ENCODE results near the gene TSPEAR. TPM values are rescaled to one million over a fixed set of nuclear protein-coding genes. Genes with fewer than 3 reads are reported as not detected.

The TSPEAR gene
- total and polyA plus RNA-seq, 9 of the 15 experiments (the other 6 are each of a cell fraction or from before 2014, with no cell fraction given), result not detected

DNA sequence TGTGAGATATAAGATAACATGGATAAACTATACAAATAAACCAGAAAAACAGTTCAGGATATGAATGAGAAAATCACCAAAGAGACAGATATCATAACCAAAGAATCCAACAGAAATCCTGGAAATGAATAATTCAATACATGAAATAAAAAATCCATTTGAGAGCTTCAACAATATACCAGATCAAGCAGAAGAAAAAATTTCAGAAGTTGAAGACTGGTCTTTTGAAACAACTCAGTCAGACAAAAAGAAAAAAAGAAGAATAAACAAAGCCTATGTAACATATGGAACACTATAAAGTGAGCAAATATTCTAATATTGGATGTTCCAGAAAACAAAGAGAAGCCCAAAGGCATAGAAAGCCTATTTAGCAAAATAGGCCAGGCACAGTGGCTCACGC is 39.5 kb downstream of the TSPEAR start (continued):
- TF ChIP-seq, protein P1, sequence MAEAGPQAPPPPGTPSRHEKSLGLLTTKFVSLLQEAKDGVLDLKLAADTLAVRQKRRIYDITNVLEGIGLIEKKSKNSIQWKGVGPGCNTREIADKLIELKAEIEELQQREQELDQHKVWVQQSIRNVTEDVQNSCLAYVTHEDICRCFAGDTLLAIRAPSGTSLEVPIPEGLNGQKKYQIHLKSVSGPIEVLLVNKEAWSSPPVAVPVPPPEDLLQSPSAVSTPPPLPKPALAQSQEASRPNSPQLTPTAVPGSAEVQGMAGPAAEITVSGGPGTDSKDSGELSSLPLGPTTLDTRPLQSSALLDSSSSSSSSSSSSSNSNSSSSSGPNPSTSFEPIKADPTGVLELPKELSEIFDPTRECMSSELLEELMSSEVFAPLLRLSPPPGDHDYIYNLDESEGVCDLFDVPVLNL (CRISPR knock-in tag; IDR thresholded peaks at IDR 0.05; ENCODE audit: low read depth), result no peak
- TF ChIP-seq ZNF24 (IDR thresholded peaks at IDR 0.05), result no peak
- TF ChIP-seq ZBED1 (IDR thresholded peaks at IDR 0.05), result no peak
- TF ChIP-seq ZNF174 (CRISPR knock-in tag; IDR thresholded peaks at IDR 0.05), result no peak
- TF ChIP-seq KAT2B (IDR thresholded peaks at IDR 0.05; ENCODE audit: low read depth, low read length), result no peak

DNA sequence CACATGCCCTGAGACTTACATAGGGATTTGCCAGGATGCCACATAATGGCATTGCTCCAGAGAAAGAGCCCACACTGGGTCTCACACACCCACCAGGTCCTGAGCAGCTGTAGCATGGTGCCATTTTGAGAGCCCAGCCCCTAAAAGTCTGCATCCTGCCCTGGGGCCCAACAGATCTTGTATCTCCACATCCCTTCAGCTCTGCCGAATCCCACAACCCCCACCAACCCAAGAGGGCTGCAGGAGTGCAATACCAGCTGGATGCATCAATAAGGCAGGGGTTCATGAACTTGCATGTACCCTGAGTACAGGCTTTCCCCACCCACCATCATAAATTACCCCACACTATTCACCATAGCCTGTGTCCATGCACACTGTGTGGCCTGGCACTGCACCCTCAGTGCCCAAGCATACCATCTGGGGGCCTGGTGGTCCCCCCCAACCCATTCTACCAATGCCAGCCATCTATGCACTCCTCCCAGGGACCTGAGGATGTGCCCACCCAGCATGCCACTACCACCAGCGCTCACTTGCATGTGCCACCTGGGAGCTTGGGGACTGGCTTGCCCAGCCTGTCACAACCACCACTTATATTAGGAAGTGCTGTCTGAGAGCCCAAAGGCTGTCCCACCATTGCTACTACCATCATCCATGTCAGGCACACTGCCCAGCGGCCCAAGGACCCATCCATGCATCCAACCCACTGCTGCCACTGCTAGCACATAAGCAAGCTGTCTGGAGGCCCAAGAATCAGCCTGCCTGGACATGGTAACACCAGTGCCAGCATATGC is 40.5 kb downstream of the TSPEAR start:
- ATAC-seq, result no peak
- H3K4me1 ChIP-seq (replicated peaks in 1 of 2; ENCODE audit: control insufficient read depth in 2 of 2, insufficient read depth in 2 of 2, low read length in 2 of 2), result no peaks in the 10 kb centered on the region
- H4K20me1 ChIP-seq (replicated peaks; ENCODE audit: control insufficient read depth, insufficient read depth, low read length), result no peaks in the 10 kb centered on the region
- no peaks in the 10 kb centered on the region for H3K36me3 ChIP-seq (ENCODE audit: control insufficient read depth, insufficient read depth, low read length)
- no peak overlapping the region for H3K27ac ChIP-seq (ENCODE audit: extremely low read depth, low read depth, low read length)
- ChIA-PET POLR2A (no interaction called here), CTCF (ENCODE audit: low intra/inter-chr PET ratio) (no interaction called here)
- no peaks in the 10 kb centered on the region for H3K9me1 ChIP-seq (ENCODE audit: control insufficient read depth, insufficient read depth, low read length)
- 0% methylated on average over 3 of the region's 3 CpGs for WGBS (ENCODE audit: insufficient coverage, low coverage, missing lambda C conversion rate)
- H2AFZ ChIP-seq (ENCODE audit: low read depth, low read length), result no peak overlapping the region
- BruUV-seq (replicated peaks), result no TSS peak
- FAIRE-seq, result no peak
- H3K9me3 ChIP-seq (replicated peaks; ENCODE audit: control insufficient read depth, insufficient read depth, low read depth, low read length), result peaks cover 4% of the 10 kb centered on the region
- no peak overlapping the region for H3K4me2 ChIP-seq (ENCODE audit: insufficient read depth, low read length)
- intact Hi-C loops (cut with micrococcal nuclease) (no loop called here), in situ Hi-C loops (cut with MboI) (no loop called here)
- H3K27me3 ChIP-seq (ENCODE audit: control insufficient read depth in 2 of 2, insufficient read depth in 2 of 2, low read length in 2 of 2), result no peaks in the 10 kb centered on the region
- H3K4me3 ChIP-seq, result no peak overlapping the region
- H3K9ac ChIP-seq (ENCODE audit: insufficient read depth in 1 of 2, low read depth in 2 of 2, low read length in 2 of 2), result no peak overlapping the region
- no peak for DNase-seq (ENCODE audit: extremely low read depth in 1 of 4, low spot score in 3 of 4)
- H3K79me2 ChIP-seq (ENCODE audit: control insufficient read depth, insufficient read depth, low read length), result no peaks in the 10 kb centered on the region
- TF ChIP-seq TAF1 (IDR thresholded peaks at IDR 0.05; ENCODE audit: control insufficient read depth, extremely low read depth, insufficient read depth, low read length, severe bottlenecking) (no peak), ZC3H11A (IDR thresholded peaks at IDR 0.05; ENCODE audit: low read depth, low read length) (no peak), HNRNPH1 (optimal IDR thresholded peaks at IDR 0.05; ENCODE audit: low read depth, low read length) (no peak), ZNF436 (CRISPR knock-in tag; IDR thresholded peaks at IDR 0.05) (no peak), BACH1 (tag; IDR thresholded peaks at IDR 0.05) (no peak)
- TF ChIP-seq, protein P2, sequence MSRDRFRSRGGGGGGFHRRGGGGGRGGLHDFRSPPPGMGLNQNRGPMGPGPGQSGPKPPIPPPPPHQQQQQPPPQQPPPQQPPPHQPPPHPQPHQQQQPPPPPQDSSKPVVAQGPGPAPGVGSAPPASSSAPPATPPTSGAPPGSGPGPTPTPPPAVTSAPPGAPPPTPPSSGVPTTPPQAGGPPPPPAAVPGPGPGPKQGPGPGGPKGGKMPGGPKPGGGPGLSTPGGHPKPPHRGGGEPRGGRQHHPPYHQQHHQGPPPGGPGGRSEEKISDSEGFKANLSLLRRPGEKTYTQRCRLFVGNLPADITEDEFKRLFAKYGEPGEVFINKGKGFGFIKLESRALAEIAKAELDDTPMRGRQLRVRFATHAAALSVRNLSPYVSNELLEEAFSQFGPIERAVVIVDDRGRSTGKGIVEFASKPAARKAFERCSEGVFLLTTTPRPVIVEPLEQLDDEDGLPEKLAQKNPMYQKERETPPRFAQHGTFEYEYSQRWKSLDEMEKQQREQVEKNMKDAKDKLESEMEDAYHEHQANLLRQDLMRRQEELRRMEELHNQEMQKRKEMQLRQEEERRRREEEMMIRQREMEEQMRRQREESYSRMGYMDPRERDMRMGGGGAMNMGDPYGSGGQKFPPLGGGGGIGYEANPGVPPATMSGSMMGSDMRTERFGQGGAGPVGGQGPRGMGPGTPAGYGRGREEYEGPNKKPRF (IDR thresholded peaks at IDR 0.05; ENCODE audit: low read depth, low read length), result no peak
- TF ChIP-seq, protein P3, sequence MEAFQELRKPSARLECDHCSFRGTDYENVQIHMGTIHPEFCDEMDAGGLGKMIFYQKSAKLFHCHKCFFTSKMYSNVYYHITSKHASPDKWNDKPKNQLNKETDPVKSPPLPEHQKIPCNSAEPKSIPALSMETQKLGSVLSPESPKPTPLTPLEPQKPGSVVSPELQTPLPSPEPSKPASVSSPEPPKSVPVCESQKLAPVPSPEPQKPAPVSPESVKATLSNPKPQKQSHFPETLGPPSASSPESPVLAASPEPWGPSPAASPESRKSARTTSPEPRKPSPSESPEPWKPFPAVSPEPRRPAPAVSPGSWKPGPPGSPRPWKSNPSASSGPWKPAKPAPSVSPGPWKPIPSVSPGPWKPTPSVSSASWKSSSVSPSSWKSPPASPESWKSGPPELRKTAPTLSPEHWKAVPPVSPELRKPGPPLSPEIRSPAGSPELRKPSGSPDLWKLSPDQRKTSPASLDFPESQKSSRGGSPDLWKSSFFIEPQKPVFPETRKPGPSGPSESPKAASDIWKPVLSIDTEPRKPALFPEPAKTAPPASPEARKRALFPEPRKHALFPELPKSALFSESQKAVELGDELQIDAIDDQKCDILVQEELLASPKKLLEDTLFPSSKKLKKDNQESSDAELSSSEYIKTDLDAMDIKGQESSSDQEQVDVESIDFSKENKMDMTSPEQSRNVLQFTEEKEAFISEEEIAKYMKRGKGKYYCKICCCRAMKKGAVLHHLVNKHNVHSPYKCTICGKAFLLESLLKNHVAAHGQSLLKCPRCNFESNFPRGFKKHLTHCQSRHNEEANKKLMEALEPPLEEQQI (IDR thresholded peaks at IDR 0.05), result no peak
